Glomerular endothelial cell (primary cell): ENCODE results near the gene AKAP4. TPM values are rescaled to one million over a fixed set of nuclear protein-coding genes. Genes with fewer than 3 reads are reported as not detected.

Experiments
- DNase-seq: peaks from one replicate; pipeline ENCODE4 v3.0.0-alpha.2; 2011; ENCODE audit warnings: low read depth, low spot score; ENCODE audit errors: extremely low read depth
- total RNA-seq: library from RNA; depleted of rRNA; stranded (reverse); fragments of >200 nt; gene quantifications from 2 replicates; pipeline ENCODE4 v1.2.3, GENCODE V29; 2015

AKAP4 gene, protein sequence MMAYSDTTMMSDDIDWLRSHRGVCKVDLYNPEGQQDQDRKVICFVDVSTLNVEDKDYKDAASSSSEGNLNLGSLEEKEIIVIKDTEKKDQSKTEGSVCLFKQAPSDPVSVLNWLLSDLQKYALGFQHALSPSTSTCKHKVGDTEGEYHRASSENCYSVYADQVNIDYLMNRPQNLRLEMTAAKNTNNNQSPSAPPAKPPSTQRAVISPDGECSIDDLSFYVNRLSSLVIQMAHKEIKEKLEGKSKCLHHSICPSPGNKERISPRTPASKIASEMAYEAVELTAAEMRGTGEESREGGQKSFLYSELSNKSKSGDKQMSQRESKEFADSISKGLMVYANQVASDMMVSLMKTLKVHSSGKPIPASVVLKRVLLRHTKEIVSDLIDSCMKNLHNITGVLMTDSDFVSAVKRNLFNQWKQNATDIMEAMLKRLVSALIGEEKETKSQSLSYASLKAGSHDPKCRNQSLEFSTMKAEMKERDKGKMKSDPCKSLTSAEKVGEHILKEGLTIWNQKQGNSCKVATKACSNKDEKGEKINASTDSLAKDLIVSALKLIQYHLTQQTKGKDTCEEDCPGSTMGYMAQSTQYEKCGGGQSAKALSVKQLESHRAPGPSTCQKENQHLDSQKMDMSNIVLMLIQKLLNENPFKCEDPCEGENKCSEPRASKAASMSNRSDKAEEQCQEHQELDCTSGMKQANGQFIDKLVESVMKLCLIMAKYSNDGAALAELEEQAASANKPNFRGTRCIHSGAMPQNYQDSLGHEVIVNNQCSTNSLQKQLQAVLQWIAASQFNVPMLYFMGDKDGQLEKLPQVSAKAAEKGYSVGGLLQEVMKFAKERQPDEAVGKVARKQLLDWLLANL
- total RNA-seq, result not detected in 2 replicates

DNA sequence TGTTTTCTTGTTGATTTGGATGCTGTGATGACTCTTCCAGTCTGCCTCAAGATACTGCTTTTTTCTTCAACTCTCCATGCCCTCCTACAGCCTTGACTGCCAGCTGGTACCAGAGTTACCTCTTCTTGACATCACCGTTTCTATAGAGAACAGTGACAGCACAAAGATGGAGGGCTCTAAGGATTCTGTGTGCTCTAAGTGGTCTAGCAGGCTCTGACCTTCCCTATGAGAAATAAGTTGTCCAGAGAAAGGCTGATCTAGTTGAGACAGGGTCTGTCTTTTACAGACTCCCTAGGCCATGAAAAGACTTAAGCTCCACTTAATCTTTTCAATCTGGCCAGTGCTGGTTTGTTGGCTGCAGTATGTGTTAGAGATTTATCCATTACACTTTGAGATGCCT is at the start of gene AKAP4:
Gene AKAP4, minus strand, starts transcription at position 101 of the 400 bp plus-strand sequence. CDS start 118 bp downstream, outside the sequence.
- no peak for DNase-seq

DNA sequence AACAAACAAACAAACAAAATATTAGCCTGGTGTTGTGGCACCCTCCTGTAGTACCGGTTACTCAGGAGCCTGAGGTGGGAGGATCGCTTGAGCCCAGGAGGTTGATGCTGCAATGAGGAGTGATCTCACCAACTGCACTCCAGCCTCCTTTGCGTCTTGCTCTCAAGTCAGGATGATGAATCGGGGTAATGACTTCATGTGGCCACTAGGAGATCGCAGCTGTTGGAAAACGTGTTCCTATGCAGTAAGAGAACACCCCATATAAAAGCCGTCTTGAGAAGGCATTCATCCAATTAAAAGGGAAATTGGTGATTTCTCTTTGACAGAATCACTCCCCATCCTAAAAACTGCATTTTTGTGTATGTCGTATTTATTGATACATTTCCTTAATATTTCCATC is 10.7 kb upstream of the AKAP4 start:
- no peak for DNase-seq

DNA sequence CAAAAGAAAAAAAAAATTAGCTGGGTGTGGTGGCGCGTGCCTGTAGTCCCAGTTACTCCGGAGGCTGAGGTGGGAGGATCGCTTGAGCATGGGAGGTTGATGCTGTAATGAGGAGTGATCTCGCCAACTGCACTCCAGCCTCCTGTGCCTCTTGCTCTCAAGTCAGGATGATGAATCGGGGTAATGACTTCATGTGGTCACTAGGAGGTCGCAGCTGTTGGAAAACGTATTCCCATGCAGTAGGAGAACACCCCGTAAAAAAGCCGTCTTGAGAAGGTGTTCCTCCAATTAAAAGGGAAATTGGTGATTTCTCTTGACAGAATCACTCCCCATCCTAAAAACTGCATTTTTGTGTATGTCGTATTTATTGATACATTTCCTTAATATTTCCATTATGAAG is 5.9 kb upstream of the AKAP4 start:
- DNase-seq, result no peak

DNA sequence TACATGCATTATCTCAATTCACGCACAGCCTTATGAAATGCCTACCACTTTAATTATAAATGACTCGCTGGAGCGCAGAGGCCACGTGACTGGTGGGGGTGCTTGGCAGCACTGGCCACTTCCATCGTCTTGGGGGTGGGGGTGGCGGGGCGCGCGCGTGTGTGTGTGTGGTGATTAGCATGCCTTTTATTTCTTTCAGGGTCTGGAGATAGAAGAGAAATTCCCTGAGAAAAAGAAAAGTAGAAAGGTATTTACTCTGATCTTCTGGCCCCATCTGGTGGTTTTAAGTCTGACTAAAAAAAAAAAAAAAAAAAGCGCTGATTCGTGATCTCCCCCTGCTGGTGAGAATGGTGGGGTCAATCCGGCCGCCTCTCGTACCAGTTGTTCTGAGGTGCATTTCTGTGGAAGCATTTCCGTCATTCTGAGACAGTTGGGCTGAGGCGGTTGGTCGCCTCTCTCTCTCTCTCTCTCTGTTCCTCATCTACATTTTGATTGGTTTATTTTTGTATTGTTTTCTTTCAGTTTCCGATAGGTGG is 3.6 kb upstream of the AKAP4 start, which contains the start of gene CCNB3:
Gene CCNB3, plus strand, starts transcription at position 402 of the 536 bp plus-strand sequence. CDS start 80,399 bp downstream, outside the sequence.
- no peak for DNase-seq

DNA sequence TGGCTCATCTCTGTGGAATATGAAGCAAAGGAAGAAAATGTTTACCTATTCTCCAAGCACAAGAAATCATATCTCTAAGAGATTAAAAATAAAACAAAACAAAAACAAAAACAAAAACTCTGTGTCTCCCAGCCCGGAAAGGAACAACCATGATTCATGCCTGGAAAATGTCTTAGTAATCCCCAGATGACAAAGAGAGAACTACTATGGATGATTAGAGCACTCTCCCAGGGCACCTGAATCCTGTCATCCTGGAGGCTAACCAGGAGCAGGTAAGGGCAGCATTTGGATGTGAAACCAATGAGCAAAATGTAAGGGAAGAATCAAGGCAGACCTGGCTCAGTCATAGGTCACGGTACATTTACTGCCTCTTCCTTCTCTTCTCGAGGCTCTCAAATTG is 1.7 kb upstream of the AKAP4 start:
- DNase-seq, result no peak

DNA sequence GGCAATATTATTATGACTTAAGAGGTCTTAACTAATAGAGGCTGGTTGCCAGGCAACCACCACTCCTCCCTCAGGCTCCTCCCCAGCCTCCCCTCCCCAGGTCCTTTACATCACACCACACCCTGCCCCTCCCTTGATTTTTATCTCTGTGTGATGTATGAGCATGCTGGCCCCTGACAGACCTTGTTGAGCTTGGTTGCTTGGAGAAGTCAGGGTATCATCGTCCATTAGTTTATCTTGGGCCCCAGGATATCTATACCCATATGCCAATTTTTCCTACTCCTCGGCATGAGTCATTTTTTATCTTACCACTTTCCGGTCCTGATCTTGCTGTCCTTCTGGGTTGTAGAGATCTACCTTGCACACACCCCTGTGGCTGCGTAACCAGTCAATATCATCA is 2.5 kb downstream of the AKAP4 start:
- no peak for DNase-seq

DNA sequence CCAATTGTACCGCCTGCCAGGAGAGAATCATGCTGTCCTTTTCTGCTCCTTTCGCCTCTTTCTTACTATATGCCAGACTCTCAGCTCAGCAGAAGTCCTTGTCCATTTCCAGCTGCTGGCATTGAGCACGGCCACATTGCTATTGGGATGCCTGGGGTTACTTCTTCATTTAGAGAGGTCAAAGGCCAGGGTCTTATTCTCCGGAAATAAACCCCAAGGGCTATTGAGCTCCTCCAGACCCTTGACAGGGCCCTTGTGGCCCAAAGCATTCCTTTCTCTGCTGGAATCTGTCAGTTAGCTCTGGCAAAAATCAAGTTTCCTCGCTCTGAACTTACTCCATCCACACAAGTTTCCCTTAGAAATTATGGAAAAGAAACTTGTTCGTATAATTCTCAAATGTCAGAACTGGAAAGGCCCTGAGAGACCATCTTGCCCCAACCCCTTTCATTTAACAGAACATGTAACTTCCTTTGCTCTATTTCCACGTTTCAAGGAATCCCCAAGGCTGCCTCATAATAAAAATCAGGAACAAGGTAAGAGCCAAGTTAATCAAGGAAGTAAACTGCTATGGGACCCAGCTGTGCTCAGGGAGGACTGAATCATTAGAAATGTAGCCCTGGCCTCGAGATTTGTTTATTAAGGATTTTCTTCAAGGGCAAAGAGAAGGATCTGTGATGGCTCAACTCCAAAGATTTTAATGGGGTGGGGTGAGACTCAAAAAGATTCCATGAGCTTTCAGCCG is 11.8 kb downstream of the AKAP4 start:
- no peak for DNase-seq

DNA sequence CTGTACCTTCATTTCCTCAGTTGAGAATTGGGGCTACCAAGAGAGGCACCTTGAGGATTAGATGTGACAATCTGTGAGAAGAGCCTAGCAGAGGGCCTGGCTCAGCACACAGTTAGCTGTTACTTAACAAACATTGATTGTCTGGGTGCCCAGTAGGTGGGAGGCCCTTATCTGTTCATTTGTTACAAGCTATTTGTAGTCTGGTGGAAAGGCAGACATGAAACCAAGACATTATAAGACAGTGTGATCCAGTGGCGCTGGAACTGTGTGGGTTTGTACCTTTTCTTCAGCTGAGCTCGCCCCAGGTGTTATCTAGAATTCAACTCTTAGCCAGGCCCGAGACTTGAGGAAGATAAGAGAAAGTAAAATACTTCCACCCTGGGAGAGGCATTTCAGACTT is 16.9 kb downstream of the AKAP4 start:
- DNase-seq, result no peak

DNA sequence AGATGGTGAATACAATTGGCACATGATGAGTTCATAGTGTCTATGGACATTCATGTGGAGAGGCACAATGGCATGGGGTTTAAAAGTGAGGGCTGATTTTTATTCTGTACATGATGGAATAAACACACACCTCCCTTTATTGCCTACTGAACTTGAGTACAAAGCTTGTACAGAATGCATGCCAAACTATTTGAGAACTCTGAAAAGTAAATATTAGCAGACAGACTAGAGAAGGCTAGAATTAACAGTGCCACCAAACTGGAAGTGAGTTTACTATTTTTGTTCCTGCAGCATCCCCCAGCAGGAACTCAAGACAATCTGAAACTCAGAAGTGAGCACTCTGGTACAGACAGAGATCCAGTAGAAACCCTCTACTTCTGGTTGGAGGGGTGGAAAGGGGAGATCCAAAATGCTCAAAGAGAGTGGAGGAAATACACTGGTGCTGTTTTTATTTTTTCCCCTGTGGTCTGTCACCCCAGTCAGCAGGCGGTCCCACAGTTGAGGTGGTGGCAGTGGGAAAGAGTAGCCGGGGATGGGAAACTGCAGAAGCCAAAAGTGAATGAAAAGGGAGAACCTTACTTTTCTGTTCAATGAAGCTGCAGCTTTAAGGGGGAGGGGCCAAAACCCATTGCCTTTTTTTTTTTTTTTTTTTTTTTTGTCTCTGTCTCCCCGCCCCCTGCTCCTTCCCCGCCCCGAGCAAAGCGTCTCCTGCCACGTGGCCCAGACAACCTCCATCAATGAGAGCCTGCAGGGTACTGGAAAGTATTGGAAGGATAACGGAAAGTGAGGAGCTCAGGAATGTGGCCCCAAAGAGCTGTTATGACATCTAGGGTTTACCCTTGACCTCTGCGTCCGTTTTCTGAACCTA is 20.5 kb downstream of the AKAP4 start:
- no peak for DNase-seq

DNA sequence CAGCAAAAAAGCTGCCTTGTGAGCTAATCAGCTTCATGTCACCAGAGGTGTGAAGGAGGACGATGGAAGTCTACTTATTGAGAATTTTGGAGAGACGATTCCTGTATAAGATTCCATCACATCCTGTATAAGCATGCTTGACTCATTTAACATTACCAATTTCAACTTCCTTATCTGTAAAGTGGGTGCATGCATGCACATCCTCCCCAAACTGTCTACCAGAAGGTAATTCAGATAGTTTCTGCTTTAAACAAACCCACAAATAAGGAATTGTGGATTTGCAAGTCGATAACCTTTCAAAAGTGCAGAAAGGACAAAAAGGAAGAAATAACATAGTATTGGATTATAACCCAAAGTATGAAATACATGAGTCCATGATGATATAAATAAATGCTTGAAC is 31.1 kb downstream of the AKAP4 start:
- no peak for DNase-seq

DNA sequence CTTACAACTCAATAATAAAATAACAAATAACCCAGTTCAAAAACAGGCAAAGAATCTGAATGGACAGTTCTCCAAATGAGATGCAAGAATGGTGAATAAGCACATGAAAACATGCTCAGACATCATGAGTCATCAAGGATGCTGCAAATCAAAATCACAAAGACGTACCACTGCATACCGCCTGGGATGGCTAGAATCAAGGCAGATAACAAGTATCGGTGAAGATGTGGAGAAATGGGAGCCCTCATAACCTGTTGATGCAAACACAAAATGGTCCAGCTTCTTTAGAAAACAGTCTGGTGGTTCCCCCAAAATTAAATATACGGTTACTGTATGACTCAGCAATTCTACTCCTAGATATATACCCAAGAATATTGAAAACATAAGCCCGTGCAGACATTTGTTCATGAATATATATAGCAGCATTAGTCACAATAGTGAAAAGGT is 32.5 kb downstream of the AKAP4 start:
- DNase-seq, result no peak

DNA sequence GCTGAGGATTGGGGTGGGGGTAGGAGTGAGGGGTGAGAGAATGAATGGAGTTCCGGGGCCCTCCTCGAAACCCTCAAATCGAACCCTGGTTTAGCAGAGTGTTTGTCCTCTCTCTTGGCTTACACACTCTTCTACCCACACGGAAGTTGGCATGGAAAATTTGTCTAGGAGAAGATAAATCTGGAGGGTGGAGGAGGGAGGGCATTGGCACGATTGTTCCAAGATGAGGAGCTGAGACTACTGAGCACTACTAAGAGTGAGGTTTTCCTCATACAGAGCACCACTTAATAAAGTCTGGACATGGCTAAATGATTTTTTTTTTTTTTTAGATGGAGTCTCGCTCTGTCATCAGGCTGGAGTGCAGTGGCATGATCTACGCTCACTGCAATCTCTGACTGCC is 33.4 kb downstream of the AKAP4 start:
- no peak for DNase-seq

DNA sequence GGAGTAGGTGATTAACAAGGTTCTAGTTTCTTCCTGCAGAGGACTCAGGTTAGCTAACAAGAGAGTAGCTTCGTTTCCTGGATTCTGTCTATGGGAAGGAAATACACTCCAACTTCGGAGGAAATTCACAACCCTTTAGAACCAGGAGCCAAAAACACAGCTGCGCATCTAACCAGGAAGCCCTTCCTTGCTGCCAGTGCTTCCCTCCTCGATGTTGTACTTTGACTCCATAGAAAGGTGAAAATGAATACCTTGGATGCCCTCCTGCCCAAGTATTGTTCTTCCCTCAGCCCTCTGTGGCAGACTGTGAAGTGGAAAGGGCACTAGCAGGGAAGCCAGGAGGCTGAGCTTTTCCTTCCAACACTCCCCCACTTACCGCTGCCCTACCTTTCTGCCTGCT is 35.1 kb downstream of the AKAP4 start:
- DNase-seq, result no peak

DNA sequence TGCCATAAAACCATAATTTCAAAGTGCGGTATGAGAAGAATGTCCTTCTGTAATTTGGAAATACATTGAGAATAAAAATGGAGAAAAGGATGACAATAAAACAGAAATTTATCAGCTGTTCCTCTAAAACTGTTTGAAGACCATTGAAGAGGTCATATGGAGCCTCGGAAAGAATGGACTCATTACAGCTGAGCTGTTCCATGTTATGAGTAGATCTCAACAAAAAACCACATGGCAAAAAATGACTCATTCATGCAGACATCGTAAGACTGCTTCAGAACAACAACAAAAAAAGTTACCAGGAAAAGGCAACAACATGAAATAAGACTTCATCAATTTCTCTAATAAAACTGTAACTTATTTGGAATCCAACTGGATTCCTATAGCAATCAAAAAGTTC is 39.7 kb downstream of the AKAP4 start:
- no peak for DNase-seq

DNA sequence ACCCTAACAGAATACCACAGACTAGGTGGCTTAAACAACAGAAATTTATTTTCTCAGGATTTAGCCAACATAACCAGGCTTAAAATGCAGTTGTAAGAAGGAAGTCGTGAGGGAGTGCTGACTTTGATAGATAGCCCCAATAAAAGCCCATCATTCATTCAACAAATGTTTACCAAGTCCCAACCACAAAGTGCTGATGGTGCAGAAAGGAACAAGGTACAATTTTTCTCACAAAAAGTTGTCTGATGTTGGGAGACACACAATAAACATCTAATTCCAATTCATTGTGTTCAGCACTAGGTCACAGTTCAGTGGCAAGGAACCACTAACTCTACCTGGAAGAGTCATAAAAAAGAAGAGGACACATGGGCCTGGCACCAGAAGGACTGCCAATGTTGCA is 42.2 kb downstream of the AKAP4 start:
- DNase-seq, result no peak

DNA sequence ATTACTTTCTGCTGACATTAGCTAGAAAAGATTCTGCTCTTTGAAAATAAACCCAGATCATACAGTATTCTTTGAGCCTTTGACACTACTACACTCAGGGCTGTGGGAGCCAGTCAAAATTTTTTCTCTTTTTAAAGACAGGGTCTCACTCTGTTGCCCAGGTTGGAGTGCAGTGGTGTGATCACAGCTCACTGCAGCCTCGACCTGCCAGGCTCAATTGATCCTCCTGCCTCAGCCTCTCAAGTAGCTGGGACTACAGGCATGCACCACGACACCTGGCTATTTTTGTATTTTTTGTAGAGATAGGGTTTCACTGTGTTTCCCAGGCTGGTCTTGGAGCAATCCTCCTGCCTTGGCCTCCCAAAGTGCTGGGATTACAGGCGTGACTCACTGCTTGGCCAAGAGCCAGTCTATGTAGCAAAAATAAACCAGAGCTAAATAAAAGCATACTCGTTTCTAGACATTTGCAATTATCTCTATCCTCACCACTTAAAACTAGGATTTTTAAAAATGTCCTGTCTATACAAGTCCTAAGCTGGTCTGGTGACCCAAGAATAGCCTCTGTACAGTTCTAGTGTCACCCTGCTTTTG is 43.2 kb downstream of the AKAP4 start:
- DNase-seq, result no peak

DNA sequence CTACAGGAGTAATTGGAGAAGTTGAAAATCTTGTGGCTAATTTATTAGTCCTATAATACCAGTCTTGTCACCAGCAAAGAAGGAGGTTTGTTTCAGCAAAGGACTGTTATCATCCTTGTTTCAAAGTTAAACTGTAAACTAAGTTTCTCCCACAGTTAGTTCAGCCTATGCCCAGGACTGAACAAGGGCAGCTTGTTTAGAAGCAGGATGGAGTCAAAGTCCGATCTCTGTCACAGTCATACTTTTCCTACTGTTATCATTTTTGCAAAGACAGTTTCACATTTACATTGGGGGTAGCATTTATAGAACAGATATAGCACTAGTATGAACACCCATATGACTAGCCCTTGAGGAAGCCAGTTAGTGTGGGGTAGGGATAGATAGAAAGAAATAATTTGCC is 46.4 kb downstream of the AKAP4 start:
- no peak for DNase-seq

DNA sequence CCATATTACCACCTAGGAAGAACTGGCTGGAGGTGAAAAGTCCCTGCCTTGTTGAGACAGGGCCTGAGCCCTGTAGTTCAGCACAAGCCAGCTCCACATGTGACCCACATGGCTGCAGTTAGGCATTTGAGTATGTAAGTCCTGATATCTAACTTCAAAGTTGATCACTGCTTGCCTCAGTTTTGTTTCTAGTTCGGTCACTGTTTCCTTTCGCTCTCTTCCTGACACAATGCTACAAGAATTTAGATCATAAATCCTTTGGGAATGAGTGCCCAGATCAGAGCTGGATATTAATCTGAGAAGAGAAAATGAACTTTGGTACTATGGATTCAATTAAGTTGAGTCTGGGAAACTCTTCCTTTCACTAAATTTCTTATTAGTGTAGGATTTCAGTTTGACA is 48.4 kb downstream of the AKAP4 start:
- no peak for DNase-seq

DNA sequence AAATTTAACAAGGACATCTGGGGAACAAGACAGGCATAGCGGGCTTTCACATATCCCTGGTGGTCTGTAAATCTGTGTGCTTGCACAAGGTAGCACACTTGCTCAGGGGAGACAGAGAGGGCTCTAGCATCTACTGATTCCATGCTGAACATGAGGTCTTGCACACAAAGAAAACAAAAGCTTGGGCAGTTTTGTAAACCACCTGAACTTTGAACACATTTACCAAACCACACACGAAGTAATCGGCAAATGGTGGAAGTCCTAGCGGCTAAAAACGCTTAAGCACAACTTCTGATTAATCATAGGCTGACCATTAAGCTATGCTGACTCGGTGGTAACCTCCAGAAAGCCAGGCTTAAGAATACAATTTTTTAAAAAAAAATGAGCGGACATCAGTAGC is 52.8 kb downstream of the AKAP4 start:
- DNase-seq, result no peak
